HAP-1 (cell line): Measurements from ENCODE around the gene ERCC6L2.

Experiments
- DNase-seq, 2 experiments: peaks; one replicate each; pipeline ENCODE4 v3.0.0-alpha.2; 2016 to 2020; ENCODE audit warnings: low spot score in 2 of 2
- H3K27me3 ChIP-seq: fragments of 250-450 bp; sonication (Bioruptor Pico); 2 replicates; pipeline ENCODE4 v1.5.1; 2020; ENCODE audit warnings: low read depth, mild to moderate bottlenecking, moderate library complexity
- H3K36me3 ChIP-seq: fragments of 250-450 bp; sonication (Bioruptor Pico); replicated peaks from 2 replicates; pipeline ENCODE4 v1.5.1; 2020; ENCODE audit warnings: mild to moderate bottlenecking
- H3K4me1 ChIP-seq: fragments of 250-450 bp; sonication (Bioruptor Pico); 2 replicates; pipeline ENCODE4 v1.5.1; 2020; ENCODE audit warnings: mild to moderate bottlenecking
- H3K4me3 ChIP-seq: fragments of 250-450 bp; sonication (Bioruptor Pico); 2 replicates; pipeline ENCODE4 v1.5.1; 2020; ENCODE audit warnings: mild to moderate bottlenecking, moderate library complexity
- H3K9me3 ChIP-seq: fragments of 250-450 bp; sonication (Bioruptor Pico); 2 replicates; pipeline ENCODE4 v1.5.1; 2020; ENCODE audit warnings: mild to moderate bottlenecking, moderate library complexity
- in situ Hi-C: fragments of 300-500 bp; cut with MboI; formaldehyde crosslinking; loops from 3 replicates; pipeline ENCODE4 v1.14.3; 2020; ENCODE audit warnings: low sequenced_read_pairs, inconsistent platforms, mixed read lengths

The ERCC6L2 gene

GRCh38 chr9:96014078-96014477, 138.6 kb downstream of the ERCC6L2 start:
- in situ Hi-C loops = no loop called here
- no peaks in the 10 kb centered on the region for H3K9me3 ChIP-seq
- no peaks in the 10 kb centered on the region for H3K27me3 ChIP-seq
- H3K4me3 ChIP-seq = no peak overlapping the region
- DNase-seq = no peak
- H3K36me3 ChIP-seq = no peaks in the 10 kb centered on the region
- no peaks in the 10 kb centered on the region for H3K4me1 ChIP-seq

DNA sequence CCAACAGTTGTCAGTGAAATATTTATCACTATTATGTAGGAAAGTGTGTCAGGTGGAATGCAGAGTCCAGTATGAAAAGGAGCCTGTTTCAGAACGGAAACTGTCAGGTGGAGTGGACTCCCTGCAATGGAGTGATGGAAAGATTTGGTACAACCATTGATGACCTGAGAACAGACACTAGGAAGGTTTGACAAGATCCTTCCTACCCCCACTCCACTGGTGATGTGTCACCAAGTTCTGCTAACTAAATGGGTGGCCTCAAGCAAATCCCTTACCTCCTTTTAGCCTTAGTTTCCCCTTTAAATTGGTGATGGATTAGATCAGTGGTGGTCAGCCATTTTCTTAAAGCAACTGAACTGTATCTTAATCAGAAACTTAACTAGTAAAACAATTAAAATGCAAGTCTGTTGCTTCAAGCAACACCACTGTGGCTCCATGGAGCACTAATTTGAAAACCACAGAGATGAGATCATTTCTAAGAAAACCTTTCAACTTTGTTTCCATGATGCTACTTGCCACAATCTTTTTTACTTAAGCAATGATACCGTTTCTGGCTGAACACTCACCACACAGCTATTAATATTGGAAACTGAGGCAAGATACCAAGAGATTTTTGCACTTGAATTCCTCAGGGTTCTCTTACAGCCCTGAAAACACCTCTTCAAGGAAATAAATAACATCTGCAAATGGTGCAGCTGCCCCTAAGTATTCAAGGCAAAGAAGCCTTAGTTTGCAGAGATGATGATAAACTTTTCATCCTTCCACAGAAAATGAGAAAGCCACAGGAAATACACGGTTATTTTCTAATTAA, 140.6 kb downstream of the ERCC6L2 start:
- no peaks in the 10 kb centered on the region for H3K9me3 ChIP-seq
- no peak for DNase-seq
- no peaks in the 10 kb centered on the region; the same call in 1 of the 2 replicates for H3K4me1 ChIP-seq
- no peak overlapping the region for H3K4me3 ChIP-seq
- no peaks in the 10 kb centered on the region for H3K36me3 ChIP-seq
- no peaks in the 10 kb centered on the region; the same call in 1 of the 2 replicates for H3K27me3 ChIP-seq
- in situ Hi-C loops = no loop called here
